SK-N-SH (cell line): ENCODE data around the gene DLG2.

Experiments used
- CTCF ChIP-seq: fragments of 200-600 bp; sonication (generic); IDR thresholded peaks from 2 replicates; pipeline ENCODE4 v1.6.1; 2017; ENCODE audit warnings: antibody characterized with exemption, mild to moderate bottlenecking, moderate library complexity
- ELF1 ChIP-seq: IDR thresholded peaks from 2 replicates; pipeline ENCODE4 v1.4.0; 2012
- EP300 ChIP-seq, 2 experiments: IDR thresholded peaks; 2 replicates each; pipeline versions ENCODE4 v1.4.0 to v1.6.1; 2012; ENCODE audit warnings: borderline replicate concordance in 1 of 2, low read depth in 1 of 2, low read length in 1 of 2
- GABPA ChIP-seq: IDR thresholded peaks from 2 replicates; pipeline ENCODE4 v1.4.0; 2012; ENCODE audit warnings: low read depth, mild to moderate bottlenecking
- MAX ChIP-seq: IDR thresholded peaks from 2 replicates; pipeline ENCODE4 v1.4.0; 2012; ENCODE audit warnings: low read depth
- POLR2AphosphoS5 ChIP-seq: IDR thresholded peaks from 2 replicates; pipeline ENCODE4 v1.6.1; 2012; ENCODE audit warnings: low read depth, low read length
- RCOR1 ChIP-seq: fragments of 150-350 bp; IDR thresholded peaks from 2 replicates; pipeline ENCODE4 v1.6.1; 2017; ENCODE audit warnings: antibody characterized with exemption, low read length
- TAF1 ChIP-seq: IDR thresholded peaks from 2 replicates; pipeline ENCODE4 v1.6.1; 2012; ENCODE audit warnings: low read depth, mild to moderate bottlenecking, low read length, moderate library complexity, borderline replicate concordance
- TCF12 ChIP-seq: IDR thresholded peaks from 2 replicates; pipeline ENCODE4 v1.4.0; 2012
- TF ChIP-seq, protein P1 (sequence below): IDR thresholded peaks from 2 replicates; pipeline ENCODE4 v1.6.1; 2012; ENCODE audit warnings: mild to moderate bottlenecking, low read depth, low read length, moderate library complexity

DNA sequence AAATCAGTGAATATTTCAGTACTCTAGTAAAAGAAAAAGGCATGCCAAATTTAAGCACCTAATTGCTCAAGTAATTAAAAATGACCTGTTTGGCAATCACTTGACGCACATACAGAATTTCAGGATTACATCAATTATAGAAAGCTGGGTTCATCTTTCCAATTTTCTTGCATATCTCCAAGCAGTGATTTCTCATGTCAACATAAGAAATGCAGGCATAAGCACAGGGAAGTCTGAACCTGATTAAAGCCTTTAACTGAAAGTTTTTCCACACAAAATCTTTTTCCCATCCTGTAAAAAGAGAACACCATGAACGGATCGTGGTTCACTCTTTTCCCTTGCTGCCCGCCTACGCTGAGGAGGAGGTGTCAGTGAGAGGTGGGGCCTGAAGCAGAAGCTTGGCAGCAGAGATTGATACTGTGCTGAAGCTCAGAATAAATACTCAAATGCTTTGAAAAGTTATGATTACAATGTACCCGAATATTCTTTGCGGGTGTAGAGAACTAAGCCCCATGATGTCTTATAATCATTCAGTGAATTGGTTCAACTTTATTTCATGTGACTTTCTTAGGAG lies 1636.9 kb downstream of the DLG2 start:
- TF ChIP-seq CTCF (no peak), MAX (no peak), EP300 (IDR thresholded peaks at IDR 0.05; ENCODE audit: borderline replicate concordance in 1 of 2, low read depth in 1 of 2, low read length in 1 of 2) (no peak), POLR2AphosphoS5 (no peak), TCF12 (no peak), TAF1 (no peak), GABPA (no peak), ELF1 (no peak), RCOR1 (no peak)
- TF ChIP-seq, protein P1, sequence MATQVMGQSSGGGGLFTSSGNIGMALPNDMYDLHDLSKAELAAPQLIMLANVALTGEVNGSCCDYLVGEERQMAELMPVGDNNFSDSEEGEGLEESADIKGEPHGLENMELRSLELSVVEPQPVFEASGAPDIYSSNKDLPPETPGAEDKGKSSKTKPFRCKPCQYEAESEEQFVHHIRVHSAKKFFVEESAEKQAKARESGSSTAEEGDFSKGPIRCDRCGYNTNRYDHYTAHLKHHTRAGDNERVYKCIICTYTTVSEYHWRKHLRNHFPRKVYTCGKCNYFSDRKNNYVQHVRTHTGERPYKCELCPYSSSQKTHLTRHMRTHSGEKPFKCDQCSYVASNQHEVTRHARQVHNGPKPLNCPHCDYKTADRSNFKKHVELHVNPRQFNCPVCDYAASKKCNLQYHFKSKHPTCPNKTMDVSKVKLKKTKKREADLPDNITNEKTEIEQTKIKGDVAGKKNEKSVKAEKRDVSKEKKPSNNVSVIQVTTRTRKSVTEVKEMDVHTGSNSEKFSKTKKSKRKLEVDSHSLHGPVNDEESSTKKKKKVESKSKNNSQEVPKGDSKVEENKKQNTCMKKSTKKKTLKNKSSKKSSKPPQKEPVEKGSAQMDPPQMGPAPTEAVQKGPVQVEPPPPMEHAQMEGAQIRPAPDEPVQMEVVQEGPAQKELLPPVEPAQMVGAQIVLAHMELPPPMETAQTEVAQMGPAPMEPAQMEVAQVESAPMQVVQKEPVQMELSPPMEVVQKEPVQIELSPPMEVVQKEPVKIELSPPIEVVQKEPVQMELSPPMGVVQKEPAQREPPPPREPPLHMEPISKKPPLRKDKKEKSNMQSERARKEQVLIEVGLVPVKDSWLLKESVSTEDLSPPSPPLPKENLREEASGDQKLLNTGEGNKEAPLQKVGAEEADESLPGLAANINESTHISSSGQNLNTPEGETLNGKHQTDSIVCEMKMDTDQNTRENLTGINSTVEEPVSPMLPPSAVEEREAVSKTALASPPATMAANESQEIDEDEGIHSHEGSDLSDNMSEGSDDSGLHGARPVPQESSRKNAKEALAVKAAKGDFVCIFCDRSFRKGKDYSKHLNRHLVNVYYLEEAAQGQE, result no peak
